IPS-18c (cell line): Measurements from ENCODE around the gene SLC15A4.

Source experiments
- H3K4me3 ChIP-seq: 2 replicates; pipeline ENCODE4 v1.7.0; 2013; ENCODE audit warnings: low read depth, mild to moderate bottlenecking, low read length, moderate library complexity; ENCODE audit not compliant: insufficient read depth
- H3K9me3 ChIP-seq: one replicate; pipeline ENCODE4 v1.6.1; 2013; ENCODE audit warnings: mild to moderate bottlenecking, low read length, moderate library complexity; ENCODE audit not compliant: control insufficient read depth, insufficient read depth

SLC15A4 gene

GRCh38 chr12:128790653-128791373, 32.9 kb downstream of the SLC15A4 start:
- Histone ChIP-seq H3K9me3 (no peaks in the 10 kb centered on the region), H3K4me3 (no peak overlapping the region)

GRCh38 chr12:128790221-128790620, 33.5 kb downstream of the SLC15A4 start:
- Histone ChIP-seq H3K9me3 (no peaks in the 10 kb centered on the region), H3K4me3 (no peak overlapping the region)

- no peaks in the 10 kb centered on the region for H3K9me3 ChIP-seq
- H3K4me3 ChIP-seq, result no peak overlapping the region
Measured at GRCh38 chr12:128789356-128789929, 34.3 kb downstream of the SLC15A4 start.

- no peaks in the 10 kb centered on the region for H3K9me3 ChIP-seq
- no peak overlapping the region for H3K4me3 ChIP-seq
Measured at GRCh38 chr12:128787827-128788226, 35.9 kb downstream of the SLC15A4 start.

GRCh38 chr12:128786741-128787391, 36.9 kb downstream of the SLC15A4 start:
- Histone ChIP-seq H3K9me3 (no peaks in the 10 kb centered on the region), H3K4me3 (no peak overlapping the region)

- Histone ChIP-seq H3K4me3 (no peak overlapping the region), H3K9me3 (no peaks in the 10 kb centered on the region)
Measured at GRCh38 chr12:128784030-128784760, 39.6 kb downstream of the SLC15A4 start.

- H3K9me3 ChIP-seq, result no peaks in the 10 kb centered on the region
- H3K4me3 ChIP-seq, result no peak overlapping the region
Measured at GRCh38 chr12:128783129-128783574, 40.6 kb downstream of the SLC15A4 start.

- Histone ChIP-seq H3K4me3 (no peak overlapping the region), H3K9me3 (no peaks in the 10 kb centered on the region)
Measured at GRCh38 chr12:128779901-128780300, 43.9 kb downstream of the SLC15A4 start.

GRCh38 chr12:128772249-128772648, 51.5 kb downstream of the SLC15A4 start:
- peaks cover 2% of the 10 kb centered on the region for H3K9me3 ChIP-seq

GRCh38 chr12:128771681-128772080, 52.1 kb downstream of the SLC15A4 start:
- peaks cover 2% of the 10 kb centered on the region for H3K9me3 ChIP-seq
- no peak overlapping the region for H3K4me3 ChIP-seq

More at GRCh38 chr12:128772249-128772648, 51.5 kb downstream of the SLC15A4 start:
- no peak overlapping the region for H3K4me3 ChIP-seq

GRCh38 chr12:128767518-128767917, 56.2 kb downstream of the SLC15A4 start:
- H3K9me3 ChIP-seq, result peaks cover 2% of the 10 kb centered on the region
- no peak overlapping the region for H3K4me3 ChIP-seq

- H3K4me3 ChIP-seq, result no peak overlapping the region
Measured at GRCh38 chr12:128766738-128767501, 56.8 kb downstream of the SLC15A4 start.

GRCh38 chr12:128763395-128763794, 60.4 kb downstream of the SLC15A4 start:
- Histone ChIP-seq H3K9me3 (peaks cover 2% of the 10 kb centered on the region), H3K4me3 (no peak overlapping the region)

More at GRCh38 chr12:128766738-128767501, 56.8 kb downstream of the SLC15A4 start:
- H3K9me3 ChIP-seq, result peaks cover 2% of the 10 kb centered on the region

GRCh38 chr12:128761379-128761790, 62.4 kb downstream of the SLC15A4 start:
- Histone ChIP-seq H3K4me3 (no peak overlapping the region), H3K9me3 (peaks cover 2% of the 10 kb centered on the region)

- H3K4me3 ChIP-seq, result no peak overlapping the region
- H3K9me3 ChIP-seq, result peaks cover 4% of the 10 kb centered on the region
Measured at GRCh38 chr12:128755566-128755965, 68.2 kb downstream of the SLC15A4 start.

- peaks cover 4% of the 10 kb centered on the region for H3K9me3 ChIP-seq
- no peak overlapping the region for H3K4me3 ChIP-seq
Measured at GRCh38 chr12:128754275-128754674, 69.5 kb downstream of the SLC15A4 start.

- H3K9me3 ChIP-seq, result peaks cover 4% of the 10 kb centered on the region
- no peak overlapping the region for H3K4me3 ChIP-seq
Measured at GRCh38 chr12:128753438-128753837, 70.3 kb downstream of the SLC15A4 start.
